Smooth muscle cell (in vitro differentiated cells): ENCODE data around the gene SNX24. TPM values are rescaled to one million over a fixed set of nuclear protein-coding genes. Genes with fewer than 3 reads are reported as not detected.

Source experiments
- DNase-seq: peaks from one replicate; lab custom pipeline; 2025; ENCODE audit not compliant: unreplicated experiment; lab: John Stamatoyannopoulos, UW
- H2AFZ ChIP-seq: fragments of 200-600 bp; sonication (generic); 2 replicates; pipeline ENCODE4 v1.6.0; 2016; ENCODE audit warnings: antibody characterized with exemption, low read depth, mild to moderate bottlenecking
- H3F3A ChIP-seq: fragments of 200-600 bp; sonication (generic); 2 replicates; pipeline ENCODE4 v1.6.0; 2017; ENCODE audit warnings: antibody characterized with exemption, low read depth
- H3K27ac ChIP-seq: fragments of 200-600 bp; sonication (generic); 2 replicates; pipeline ENCODE4 v1.5.1; 2016; ENCODE audit warnings: low read depth, mild to moderate bottlenecking
- H3K27me3 ChIP-seq: fragments of 200-600 bp; sonication (generic); 2 replicates; pipeline ENCODE4 v1.6.1; 2016; ENCODE audit warnings: low read depth, mild to moderate bottlenecking
- H3K36me3 ChIP-seq: fragments of 200-600 bp; sonication (generic); 2 replicates; pipeline ENCODE4 v1.5.1; 2016; ENCODE audit warnings: low read depth
- H3K4me1 ChIP-seq: fragments of 200-600 bp; sonication (generic); 2 replicates; pipeline ENCODE4 v1.5.1; 2016; ENCODE audit warnings: low read depth
- H3K4me2 ChIP-seq: fragments of 200-600 bp; sonication (generic); 2 replicates; pipeline ENCODE4 v1.6.0; 2016; ENCODE audit warnings: mild to moderate bottlenecking
- H3K4me3 ChIP-seq: fragments of 200-600 bp; sonication (generic); 2 replicates; pipeline ENCODE4 v1.5.1; 2016; ENCODE audit warnings: mild to moderate bottlenecking
- H3K79me2 ChIP-seq: fragments of 200-600 bp; sonication (generic); 2 replicates; pipeline ENCODE4 v1.6.0; 2016; ENCODE audit warnings: low read depth, mild to moderate bottlenecking
- H3K9ac ChIP-seq: fragments of 200-600 bp; sonication (generic); 2 replicates; pipeline ENCODE4 v1.6.0; 2016; ENCODE audit warnings: low read depth
- H3K9me3 ChIP-seq: fragments of 200-600 bp; sonication (generic); replicated peaks from 2 replicates; pipeline ENCODE4 v1.5.1; 2016; ENCODE audit warnings: low read depth
- H4K20me1 ChIP-seq: fragments of 200-600 bp; sonication (generic); 2 replicates; pipeline ENCODE4 v1.6.0; 2016; ENCODE audit warnings: low read depth
- WGBS: methylation state at CpG from one replicate; pipeline ENCODE4 v1.1.7; 2016; ENCODE audit warnings: low lambda C conversion rate; 5-methylcytosine and 5-hydroxymethylcytosine counted together
- polyA plus RNA-seq: library from polyadenylated mRNA; unstranded; fragments of >200 nt; fragmentation: Nextera tagmentation; extraction: Ambion mirVana; gene quantifications from 2 replicates; pipeline ENCODE4 v1.2.1, GENCODE V29; 2016
- total RNA-seq: library from RNA; depleted of rRNA; stranded (reverse); fragments of >200 nt; gene quantifications from 2 replicates; pipeline ENCODE4 v1.2.3, GENCODE V29; 2014
- TF ChIP-seq, protein P1 (sequence below): fragments of 200-600 bp; sonication (generic); IDR thresholded peaks from 2 replicates; pipeline ENCODE4 v1.5.1; 2017; ENCODE audit warnings: borderline replicate concordance, mild to moderate bottlenecking, antibody characterized with exemption; ENCODE audit not compliant: insufficient read depth, poor library complexity, severe bottlenecking

Gene SNX24
- total and polyA plus RNA-seq, 2 experiments from 2014 or later: 15.3 to 44.9 TPM

DNA sequence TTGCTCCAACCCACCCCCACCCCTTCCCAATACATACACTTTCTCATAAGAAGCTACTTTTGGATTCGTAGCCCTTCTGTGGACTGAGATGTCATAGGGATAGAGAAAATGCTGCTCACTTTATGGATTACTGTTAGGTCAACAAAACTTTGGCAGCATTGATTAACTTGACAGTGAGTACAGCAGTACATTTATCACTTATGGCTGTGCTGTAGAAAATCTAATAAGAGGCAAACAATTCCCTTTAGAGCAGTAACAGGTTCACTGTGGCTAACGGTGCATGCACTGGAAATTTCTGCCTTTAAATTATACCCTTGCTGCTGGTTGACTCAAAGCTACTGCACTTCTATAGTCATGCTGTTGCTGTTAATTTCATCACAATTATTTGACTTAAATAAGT lies 131.9 kb downstream of the SNX24 start:
- Histone ChIP-seq H3K4me3 (no peak overlapping the region), H3K4me1 (no peaks in the 10 kb centered on the region), H3K27ac (no peak overlapping the region), H3K27me3 (no peaks in the 10 kb centered on the region), H3K36me3 (no peaks in the 10 kb centered on the region), H3K4me2 (no peak overlapping the region), H3F3A (no peaks in the 10 kb centered on the region), H3K9me3 (no peaks in the 10 kb centered on the region), H2AFZ (no peak overlapping the region), H3K79me2 (no peaks in the 10 kb centered on the region), H4K20me1 (peaks cover 9% of the 10 kb centered on the region), H3K9ac (no peak overlapping the region)
- 85% methylated on average over 2 of the region's 2 CpGs for WGBS
- no peak for DNase-seq
- TF ChIP-seq, protein P1, sequence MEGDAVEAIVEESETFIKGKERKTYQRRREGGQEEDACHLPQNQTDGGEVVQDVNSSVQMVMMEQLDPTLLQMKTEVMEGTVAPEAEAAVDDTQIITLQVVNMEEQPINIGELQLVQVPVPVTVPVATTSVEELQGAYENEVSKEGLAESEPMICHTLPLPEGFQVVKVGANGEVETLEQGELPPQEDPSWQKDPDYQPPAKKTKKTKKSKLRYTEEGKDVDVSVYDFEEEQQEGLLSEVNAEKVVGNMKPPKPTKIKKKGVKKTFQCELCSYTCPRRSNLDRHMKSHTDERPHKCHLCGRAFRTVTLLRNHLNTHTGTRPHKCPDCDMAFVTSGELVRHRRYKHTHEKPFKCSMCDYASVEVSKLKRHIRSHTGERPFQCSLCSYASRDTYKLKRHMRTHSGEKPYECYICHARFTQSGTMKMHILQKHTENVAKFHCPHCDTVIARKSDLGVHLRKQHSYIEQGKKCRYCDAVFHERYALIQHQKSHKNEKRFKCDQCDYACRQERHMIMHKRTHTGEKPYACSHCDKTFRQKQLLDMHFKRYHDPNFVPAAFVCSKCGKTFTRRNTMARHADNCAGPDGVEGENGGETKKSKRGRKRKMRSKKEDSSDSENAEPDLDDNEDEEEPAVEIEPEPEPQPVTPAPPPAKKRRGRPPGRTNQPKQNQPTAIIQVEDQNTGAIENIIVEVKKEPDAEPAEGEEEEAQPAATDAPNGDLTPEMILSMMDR: no peak

DNA sequence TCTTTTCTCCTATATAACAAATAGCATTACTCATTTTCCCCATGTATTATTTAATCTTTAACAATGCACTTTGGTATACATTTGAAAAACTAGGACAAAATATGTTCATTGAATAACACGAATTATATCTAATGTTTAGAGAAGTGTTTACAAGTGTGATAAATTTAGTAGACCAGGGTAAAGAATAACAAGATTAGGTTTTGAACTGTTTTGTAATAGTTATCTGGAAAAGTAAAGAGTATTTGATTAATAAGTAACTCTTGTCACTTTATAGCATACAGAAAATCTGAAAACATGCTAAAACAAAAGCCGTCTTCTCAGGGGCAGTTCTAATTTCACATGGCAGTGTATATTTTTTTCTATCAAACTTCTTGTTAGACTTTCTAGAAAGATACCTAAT lies 132.7 kb downstream of the SNX24 start:
- no peak overlapping the region for H3K4me2 ChIP-seq
- H3K9ac ChIP-seq: no peak overlapping the region
- no peak overlapping the region for H3K4me3 ChIP-seq
- no peak overlapping the region for H2AFZ ChIP-seq
- H3K9me3 ChIP-seq: no peaks in the 10 kb centered on the region
- no peaks in the 10 kb centered on the region for H3K27me3 ChIP-seq
- DNase-seq: no peak
- H3K36me3 ChIP-seq: no peaks in the 10 kb centered on the region
- H3K79me2 ChIP-seq: no peaks in the 10 kb centered on the region
- H3F3A ChIP-seq: no peaks in the 10 kb centered on the region
- no peaks in the 10 kb centered on the region for H3K4me1 ChIP-seq
- no peak overlapping the region for H3K27ac ChIP-seq
- WGBS: 90% methylated on average over 2 of the region's 2 CpGs
- H4K20me1 ChIP-seq: peaks cover 9% of the 10 kb centered on the region
- TF ChIP-seq, protein P1: no peak

DNA sequence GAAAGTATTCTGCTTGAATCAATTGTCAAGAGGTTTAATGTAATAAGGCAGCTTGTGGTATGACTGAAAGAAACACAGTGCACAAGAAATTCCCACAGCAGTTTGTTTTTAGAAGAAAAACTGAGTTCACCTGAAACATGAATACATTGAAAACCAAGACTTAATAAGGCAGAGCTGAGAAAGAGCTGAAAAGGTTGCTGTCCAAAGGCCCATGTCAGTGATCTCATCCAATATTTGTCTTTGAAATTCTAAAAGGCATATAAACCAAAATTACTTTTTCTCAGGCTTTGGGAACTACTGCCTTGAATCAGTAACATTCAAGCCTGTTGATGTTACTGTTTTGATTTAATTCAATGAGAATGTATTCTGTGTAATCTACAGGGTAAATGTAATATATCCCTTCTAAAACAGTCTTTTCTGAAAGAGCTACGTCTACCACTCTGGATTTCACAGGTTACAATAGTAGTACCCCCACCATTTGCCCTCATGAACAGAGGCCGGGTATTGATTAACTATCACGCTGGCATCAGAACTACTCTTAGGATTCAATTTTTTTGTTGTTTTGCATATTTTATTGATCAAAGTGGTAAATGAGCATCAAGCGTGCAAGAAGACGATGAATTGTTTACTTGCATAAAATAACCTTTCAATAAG lies 133.4 kb downstream of the SNX24 start:
- H3K9me3 ChIP-seq: no peaks in the 10 kb centered on the region
- H3K27me3 ChIP-seq: no peaks in the 10 kb centered on the region
- H3K27ac ChIP-seq: no peak overlapping the region
- no peak overlapping the region for H2AFZ ChIP-seq
- no peaks in the 10 kb centered on the region for H3K36me3 ChIP-seq
- H3K4me2 ChIP-seq: no peak overlapping the region
- 89% methylated on average over 5 of the region's 5 CpGs for WGBS
- no peak overlapping the region for H3K9ac ChIP-seq
- H4K20me1 ChIP-seq: peaks cover 9% of the 10 kb centered on the region
- no peak for DNase-seq
- H3K4me3 ChIP-seq: no peak overlapping the region
- H3K4me1 ChIP-seq: no peaks in the 10 kb centered on the region
- TF ChIP-seq, protein P1: no peak
- H3K79me2 ChIP-seq: no peaks in the 10 kb centered on the region
- H3F3A ChIP-seq: no peaks in the 10 kb centered on the region

DNA sequence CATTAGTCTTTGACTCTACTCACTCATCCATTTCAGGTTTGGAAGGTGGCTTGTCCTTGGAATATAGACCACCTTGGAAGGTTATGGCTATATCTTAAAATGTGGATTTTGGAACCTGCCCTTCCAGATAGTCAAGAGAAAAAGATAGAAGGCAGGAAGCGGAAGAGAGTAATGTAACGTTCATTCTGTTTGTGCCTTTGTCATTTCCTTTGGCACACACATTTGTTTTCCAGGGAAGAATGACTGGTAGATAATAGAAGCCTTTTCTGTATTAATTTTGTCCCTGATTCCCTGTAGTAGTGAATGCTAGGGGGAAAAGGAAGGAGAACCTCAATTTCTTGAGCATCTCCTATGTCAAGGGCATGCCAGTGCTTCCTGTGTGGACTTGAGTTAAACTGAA lies 136.4 kb downstream of the SNX24 start:
- Histone ChIP-seq H3K27ac (no peak overlapping the region), H3K9me3 (no peaks in the 10 kb centered on the region), H3K4me2 (no peak overlapping the region), H3K9ac (no peak overlapping the region), H3K79me2 (no peaks in the 10 kb centered on the region), H3K4me3 (no peak overlapping the region), H3F3A (no peaks in the 10 kb centered on the region), H3K27me3 (no peaks in the 10 kb centered on the region), H3K4me1 (no peaks in the 10 kb centered on the region), H4K20me1 (peaks cover 9% of the 10 kb centered on the region), H3K36me3 (no peaks in the 10 kb centered on the region), H2AFZ (no peak overlapping the region)
- TF ChIP-seq, protein P1: no peak
- 81% methylated on average over 2 of the region's 2 CpGs for WGBS
- no peak for DNase-seq
